ENCODE results near the gene ACOT7.

Gene ACOT7

GRCh38 chr1:6285336-6285735, 108.2 kb downstream of the ACOT7 start:
- no peak for DNase-seq (ENCODE audit: low spot score)

GRCh38 chr1:6282577-6283270, 110.8 kb downstream of the ACOT7 start:
- no peak for DNase-seq (ENCODE audit: low spot score)

GRCh38 chr1:6281511-6282402, 111.8 kb downstream of the ACOT7 start:
- no peak for DNase-seq (ENCODE audit: low spot score)

DNA sequence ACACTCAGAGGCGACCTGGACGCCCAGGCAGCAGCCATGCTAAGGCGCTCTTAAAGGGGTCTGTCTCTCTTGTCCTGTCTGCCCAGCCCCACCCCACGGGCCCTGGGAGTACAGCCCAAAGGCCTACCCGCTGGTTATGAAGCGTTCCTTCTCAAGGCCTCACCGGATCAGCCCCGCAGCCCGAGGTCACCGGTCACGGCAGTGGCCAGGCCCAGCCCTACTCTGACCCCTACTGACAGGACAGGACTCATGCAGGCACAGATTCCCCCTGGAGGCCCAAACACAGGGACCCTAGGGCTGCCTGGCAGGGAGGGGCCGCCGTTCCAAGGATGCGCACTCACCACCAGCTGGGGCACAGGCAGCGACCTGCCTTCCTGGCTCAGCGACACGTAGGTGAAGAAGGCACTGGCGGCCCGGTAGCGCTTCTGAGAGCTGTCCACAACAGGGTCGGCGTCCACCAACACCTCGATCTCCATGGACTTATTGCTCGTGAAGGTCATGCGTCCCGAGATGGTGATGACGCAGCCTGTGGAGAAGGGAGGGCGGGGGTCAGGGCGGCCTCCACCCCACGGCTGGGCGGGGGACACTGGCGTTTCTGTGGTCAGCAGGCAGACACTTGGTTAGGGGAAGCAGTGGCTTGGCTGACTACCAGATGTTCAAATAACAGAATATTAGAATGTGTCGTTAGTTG, 112.7 kb downstream of the ACOT7 start:
- no peak for DNase-seq (ENCODE audit: low spot score)

DNA sequence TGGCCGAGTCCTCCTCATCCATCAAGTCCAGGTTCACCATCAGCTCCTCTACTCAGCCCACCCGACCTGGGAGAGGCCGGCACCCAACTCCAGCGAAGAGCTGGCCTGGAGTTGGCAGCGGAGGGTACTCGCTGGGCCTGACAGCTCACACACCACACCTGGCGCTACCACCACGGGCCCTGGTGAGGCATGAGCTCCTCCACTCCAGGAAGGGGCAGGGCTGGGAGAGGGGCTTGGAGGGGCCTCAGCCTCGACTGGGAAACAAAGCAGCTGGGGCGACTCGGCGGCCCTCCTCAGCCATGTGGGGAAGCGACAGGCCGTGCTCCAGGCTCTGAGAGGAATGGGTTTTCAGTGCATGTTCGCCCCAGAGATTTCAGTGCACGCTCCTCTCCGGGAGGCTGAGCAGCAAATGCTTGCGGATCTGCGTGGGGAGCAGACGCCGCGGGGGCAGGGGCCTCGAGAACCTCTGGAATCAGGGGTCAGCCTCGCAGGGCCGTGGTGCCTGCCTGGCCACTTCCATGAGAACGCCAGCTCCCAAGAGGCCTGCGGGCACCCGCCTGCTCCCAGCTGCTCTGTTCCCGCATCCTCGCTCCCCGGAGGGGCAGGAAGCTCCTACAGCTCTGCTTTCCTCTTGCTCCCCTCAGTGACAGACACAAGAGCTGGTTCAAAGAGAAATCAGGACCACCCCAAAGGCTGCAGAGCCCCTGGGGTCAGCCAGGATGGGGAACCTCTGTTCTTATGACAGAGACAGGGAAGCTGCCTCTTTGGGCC, 113.8 kb downstream of the ACOT7 start:
- no peak for DNase-seq (ENCODE audit: low spot score)

DNA sequence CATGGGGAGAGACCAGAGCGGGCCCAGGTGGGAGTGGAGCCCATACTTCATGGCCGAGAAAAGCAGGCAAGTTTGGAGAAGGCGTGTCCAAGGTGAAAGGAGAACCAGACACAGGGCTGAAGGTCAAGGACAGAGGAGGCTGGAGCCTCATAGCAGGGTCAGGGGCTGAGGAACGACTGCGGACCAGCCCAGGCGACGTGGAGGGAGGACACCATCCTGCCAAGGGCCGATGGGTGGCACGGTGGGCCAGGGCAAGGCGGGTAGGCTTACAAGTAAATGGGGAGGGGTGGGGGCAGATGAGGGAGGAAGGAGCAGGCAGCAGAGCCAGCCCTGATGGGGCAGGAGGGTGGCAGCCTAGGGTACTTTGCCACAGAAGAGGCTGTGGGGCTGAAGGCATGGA, 114.5 kb downstream of the ACOT7 start:
- DNase-seq (ENCODE audit: low spot score), result no peak

DNA sequence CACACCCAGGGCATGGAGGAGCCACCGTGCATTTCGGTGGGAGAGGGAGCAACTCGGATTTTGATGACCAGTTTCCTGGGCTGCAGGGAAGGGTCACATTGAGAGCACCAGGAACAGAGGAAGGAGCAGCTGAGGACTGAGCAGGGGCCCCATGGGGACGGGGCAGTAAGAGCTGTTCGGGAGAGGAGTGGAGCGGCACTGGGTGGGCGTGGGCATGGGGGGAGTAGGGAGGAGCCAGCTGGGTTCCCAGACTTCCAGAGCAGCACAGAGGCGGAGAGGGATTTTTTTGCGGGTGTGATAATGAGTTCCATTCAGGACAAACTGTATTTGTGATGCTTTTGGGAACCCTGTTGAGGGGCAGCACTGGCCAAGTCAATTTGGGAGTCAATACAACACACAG, 115.3 kb downstream of the ACOT7 start:
- no peak for DNase-seq (ENCODE audit: low spot score)

DNA sequence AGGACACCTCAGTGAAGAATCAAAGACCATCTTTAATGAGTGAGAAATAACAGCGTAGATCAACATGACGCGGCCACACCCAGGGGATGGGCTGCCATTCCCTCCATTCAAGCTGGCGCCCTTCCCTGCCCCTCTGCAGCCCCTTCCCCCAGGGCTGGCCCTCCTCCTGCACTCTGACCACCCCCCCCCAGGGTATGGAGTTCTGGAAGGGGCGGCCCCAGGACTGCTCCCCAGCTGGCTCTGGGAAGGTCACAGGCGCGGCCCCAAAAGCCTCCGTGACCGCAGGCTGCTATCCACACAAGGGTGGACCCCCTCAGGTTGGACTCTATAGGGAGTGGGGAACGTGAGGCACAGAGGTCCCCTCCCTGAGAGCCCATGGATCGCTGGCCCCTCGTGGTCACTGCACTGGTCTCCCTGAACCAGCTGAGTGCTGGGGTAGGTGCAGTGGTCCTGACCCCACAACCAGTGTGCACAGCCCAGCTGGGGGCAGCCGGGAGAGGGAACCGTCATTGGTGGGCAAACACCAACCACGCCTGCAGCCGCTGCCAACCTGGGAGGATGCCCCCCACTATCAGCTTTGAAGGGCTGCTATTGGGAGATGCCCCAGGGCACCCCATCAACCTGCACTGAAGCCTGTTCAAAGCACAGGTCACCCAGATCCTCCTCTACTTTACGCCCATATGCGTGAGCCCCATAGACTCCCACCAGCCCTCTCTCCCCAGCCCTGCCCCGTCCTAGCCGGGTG, 116.6 kb downstream of the ACOT7 start:
- DNase-seq (ENCODE audit: low spot score), result no peak

- peak; percentile 26 for DNase-seq (ENCODE audit: low spot score)
Measured at GRCh38 chr1:6275826-6276782, 117.5 kb downstream of the ACOT7 start.

DNA sequence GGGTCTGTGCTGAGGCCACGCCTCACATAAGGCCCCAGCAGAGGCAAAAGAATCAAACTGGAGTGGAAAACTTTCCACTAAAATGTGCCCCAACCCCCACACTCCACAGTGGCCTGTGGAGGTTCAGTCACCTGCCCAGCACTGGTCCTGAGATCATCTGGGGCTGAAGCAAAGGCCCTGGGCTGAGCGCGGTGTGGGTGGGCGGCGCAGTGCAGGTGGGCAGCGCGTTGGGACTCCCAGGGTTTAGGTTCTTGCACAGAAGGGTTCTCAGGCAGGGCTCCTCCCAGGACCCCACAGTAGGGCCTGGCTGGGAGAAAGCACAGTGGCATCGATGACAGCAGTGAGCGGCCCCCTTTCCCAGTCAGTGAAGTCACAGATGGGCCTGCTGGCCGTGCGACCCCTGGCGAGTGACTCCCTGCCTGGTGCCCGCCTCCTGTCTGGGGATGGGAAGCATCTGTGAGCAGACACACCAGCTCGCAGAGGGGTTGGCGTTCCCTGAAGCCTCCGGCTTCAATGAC, 118.9 kb downstream of the ACOT7 start:
- no peak for DNase-seq (ENCODE audit: low spot score)

- DNase-seq (ENCODE audit: low spot score), result no peak
Measured at GRCh38 chr1:6274102-6274501, 119.5 kb downstream of the ACOT7 start.

DNA sequence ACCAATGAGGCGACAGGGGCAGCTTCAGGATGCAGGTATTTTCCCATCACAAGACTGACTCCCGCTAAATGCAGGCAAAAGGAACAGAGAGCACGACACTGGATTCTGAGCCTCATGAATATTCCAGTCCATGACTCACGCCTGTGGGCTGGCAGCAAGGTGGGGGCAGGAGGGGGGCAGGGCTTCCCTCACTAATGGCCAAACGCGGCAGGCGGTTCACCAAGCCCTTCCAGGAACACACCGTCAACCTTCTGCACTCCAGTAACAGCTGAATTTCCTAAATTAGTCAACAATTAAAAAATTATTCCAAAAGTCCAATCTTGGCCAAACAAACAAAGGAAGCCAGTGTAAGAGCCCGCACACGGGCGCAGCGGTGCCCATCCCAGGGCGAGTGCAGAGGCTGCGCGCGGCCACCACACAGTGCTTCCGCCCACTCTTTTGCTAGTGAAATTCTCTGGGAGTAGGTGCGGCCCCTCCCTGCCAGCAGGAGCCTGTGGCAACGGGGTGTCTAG, 120.1 kb downstream of the ACOT7 start:
- DNase-seq (ENCODE audit: low spot score), result peak; percentile 48

GRCh38 chr1:6272868-6273267, 120.7 kb downstream of the ACOT7 start:
- DNase-seq (ENCODE audit: low spot score), result no peak

- DNase-seq (ENCODE audit: low spot score), result no peak
Measured at GRCh38 chr1:6272452-6272851, 121.1 kb downstream of the ACOT7 start.

DNA sequence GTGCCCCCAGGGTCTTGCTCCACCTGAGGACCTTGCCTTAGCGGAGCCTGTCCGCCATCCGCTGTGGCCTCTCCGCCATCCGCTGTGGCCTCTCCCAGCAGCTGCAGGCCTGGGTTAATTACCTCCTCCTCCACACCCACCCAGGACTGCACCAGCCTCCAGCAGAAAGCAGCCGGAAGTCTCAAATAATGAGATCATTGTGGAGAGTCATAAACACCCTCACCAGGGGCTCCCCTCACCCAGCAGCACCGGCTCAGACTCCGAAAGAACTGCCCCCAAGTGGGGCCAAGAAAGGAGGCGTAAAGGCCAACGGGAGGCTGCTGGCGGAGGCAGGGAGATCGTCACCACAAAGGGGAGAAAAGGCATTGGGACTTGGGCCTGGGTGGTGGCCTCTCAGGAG, 122.0 kb downstream of the ACOT7 start:
- DNase-seq (ENCODE audit: low spot score), result no peak

GRCh38 chr1:6271006-6271405, 122.6 kb downstream of the ACOT7 start:
- DNase-seq (ENCODE audit: low spot score), result no peak

DNA sequence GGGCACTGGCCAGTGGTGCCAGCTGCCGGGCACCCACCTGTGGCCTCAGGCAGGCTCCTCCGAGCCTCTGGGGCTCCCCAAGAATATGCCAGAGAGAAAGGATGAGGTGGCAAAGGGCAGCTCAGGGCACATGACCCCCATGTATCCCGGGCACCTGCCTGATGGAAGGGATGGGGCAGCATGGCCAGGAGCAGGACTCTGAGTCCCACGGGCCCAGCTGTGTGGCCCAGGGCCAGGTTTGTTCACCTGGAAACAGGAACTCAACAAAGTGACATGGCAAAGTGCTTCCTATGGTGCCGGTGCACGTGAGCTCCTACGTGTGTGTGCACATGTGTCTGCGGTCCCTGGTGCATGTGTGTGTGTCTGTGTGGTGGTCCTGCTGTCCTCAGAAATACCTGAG, 123.2 kb downstream of the ACOT7 start:
- no peak for DNase-seq (ENCODE audit: low spot score)

DNA sequence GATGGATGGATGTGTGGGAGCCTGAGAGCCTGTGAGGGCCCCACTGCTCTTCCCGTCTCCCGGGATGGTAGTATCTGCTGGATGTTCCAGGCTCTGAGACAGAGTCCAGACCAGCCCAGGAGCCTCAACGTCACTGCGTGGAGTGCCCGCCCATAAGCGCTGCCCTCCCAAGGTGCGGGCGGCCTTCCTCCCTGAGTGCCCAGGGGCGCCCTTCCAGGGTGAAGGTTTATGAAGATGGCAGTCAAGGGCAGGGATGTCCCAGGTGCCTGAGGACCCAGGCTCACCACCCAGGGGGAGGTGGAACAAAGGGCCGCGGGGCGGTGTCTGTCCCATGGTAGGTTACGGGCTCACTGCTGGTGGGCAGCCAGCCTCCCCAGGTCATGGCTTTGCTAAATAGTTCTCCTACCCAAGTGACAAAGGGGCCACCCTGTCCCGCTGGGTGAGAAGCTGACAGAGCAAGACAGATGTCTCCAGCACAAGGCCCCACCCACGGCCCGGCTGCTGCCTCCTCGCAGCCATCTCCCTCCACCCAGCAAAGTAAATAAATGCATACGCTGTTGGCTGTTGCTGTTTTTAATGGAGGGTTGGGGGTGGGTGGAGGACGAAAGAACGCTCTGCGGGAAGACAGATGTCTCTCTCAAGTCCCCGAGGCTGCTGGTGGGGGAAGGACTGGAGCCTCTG, 123.7 kb downstream of the ACOT7 start:
- no peak for DNase-seq (ENCODE audit: low spot score)

- DNase-seq (ENCODE audit: low spot score), result no peak
Measured at GRCh38 chr1:6269296-6269695, 124.3 kb downstream of the ACOT7 start.

Data from pons (tissue), 1 donor.